Measurements from ENCODE around the gene BCL7A. TPM values are rescaled to one million over a fixed set of nuclear protein-coding genes. Genes with fewer than 3 reads are reported as not detected.
"Not testable (repeated sequence)": the region's sequence is repeated elsewhere in the genome, so short reads cannot be mapped to it uniquely, and the experiment has no call there.

The BCL7A gene
- total RNA-seq, 1 experiment from 2014 or later = 14.4 TPM

GRCh38 chr12:122094735-122095631, 73.3 kb downstream of the BCL7A start:
- in situ Hi-C loops (cut with HindIII; ENCODE audit: low pct_unique_long_range_greater_than_20kb, low sequenced_read_pairs) = no loop called here
- DNase-seq (ENCODE audit: low read depth, low spot score) = peak; percentile 45

GRCh38 chr12:122096014-122096413, 74.3 kb downstream of the BCL7A start:
- in situ Hi-C loops (cut with HindIII; ENCODE audit: low pct_unique_long_range_greater_than_20kb, low sequenced_read_pairs) = no loop called here
- DNase-seq (ENCODE audit: low read depth, low spot score) = no peak

DNA sequence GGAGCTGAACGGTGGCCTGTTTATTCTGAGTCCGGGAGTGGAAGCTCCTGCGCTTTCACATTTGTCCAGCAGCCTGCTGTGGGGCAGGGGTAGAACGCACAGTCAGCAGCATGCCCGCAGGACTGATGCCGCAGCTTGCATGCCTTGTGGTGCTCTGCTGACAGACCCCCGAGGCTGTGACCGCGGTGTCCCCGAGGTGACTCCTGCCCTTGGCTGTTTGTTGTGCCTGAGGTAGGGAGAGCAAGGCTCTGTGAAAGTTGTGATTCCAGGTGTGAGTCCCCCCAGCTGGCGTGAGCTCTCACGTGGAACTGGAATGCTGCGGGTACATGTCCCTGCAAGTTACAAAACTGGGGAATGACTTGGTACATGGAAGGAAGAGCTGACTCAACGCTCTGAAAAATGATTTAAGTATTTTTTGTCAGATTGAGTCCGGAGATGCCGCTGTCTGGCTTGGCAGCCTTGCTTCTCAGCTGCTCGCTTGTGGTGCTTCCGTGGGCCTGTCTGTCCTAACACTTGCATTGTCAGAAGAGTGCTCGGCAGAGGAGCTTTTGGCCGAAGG, 75.0 kb downstream of the BCL7A start:
- DNase-seq (ENCODE audit: low read depth, low spot score) = no peak
- in situ Hi-C loops (cut with HindIII; ENCODE audit: low pct_unique_long_range_greater_than_20kb, low sequenced_read_pairs) = no loop called here

- DNase-seq (ENCODE audit: low read depth, low spot score) = no peak
- in situ Hi-C loops (cut with HindIII; ENCODE audit: low pct_unique_long_range_greater_than_20kb, low sequenced_read_pairs) = no loop called here
Measured at GRCh38 chr12:122097584-122097926, 75.9 kb downstream of the BCL7A start.

GRCh38 chr12:122097927-122098756, 76.5 kb downstream of the BCL7A start:
- DNase-seq (ENCODE audit: low read depth, low spot score) = peak; percentile 99
- in situ Hi-C loops (cut with HindIII; ENCODE audit: low pct_unique_long_range_greater_than_20kb, low sequenced_read_pairs) = no loop called here

- in situ Hi-C loops (cut with HindIII; ENCODE audit: low pct_unique_long_range_greater_than_20kb, low sequenced_read_pairs) = no loop called here
- peak; percentile 69 for DNase-seq (ENCODE audit: low read depth, low spot score)
Measured at GRCh38 chr12:122099280-122099749, 77.6 kb downstream of the BCL7A start.

DNA sequence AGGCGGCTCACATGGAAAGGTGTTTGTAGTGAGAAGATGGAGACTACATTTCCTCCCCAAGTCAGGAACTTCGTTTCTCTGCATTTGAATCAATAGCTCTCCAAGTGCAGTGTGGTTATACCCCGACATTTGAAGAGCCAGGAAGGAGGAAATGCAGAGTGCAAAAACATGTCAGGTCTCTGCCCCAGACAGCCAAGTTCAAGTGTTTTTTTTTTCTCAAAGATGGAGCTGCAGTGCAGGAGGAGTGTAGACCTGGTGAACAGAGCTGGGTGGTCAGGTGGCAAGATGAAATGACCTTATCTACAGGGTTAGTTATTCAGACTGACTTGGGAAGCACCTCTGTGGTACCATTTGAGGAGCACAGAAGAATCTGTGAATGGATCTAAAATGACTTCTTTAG, 78.2 kb downstream of the BCL7A start:
- in situ Hi-C loops (cut with HindIII; ENCODE audit: low pct_unique_long_range_greater_than_20kb, low sequenced_read_pairs) = no loop called here

DNA sequence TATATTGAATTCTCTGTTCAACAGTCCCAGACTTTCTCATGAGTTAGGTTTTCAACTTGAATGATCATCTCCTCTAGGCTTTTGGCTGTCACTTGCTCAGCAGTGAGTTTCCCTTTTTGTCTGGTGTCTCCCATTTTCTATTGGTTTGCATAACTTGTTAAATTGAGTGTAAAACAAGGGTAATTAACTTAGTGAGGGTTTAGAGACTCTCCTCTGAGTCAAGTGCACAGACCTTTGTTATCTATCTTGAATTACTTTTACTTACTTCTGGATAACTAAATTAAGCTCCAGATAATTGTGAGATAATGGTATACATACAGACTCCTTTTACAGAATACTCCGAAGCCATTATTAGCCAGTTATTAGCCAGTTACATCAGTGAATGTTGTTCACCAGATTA, 78.9 kb downstream of the BCL7A start:
- DNase-seq (ENCODE audit: low read depth, low spot score) = no peak
- in situ Hi-C loops (cut with HindIII; ENCODE audit: low pct_unique_long_range_greater_than_20kb, low sequenced_read_pairs) = no loop called here

More for the DNA sequence above, 78.2 kb downstream of the BCL7A start:
- no peak for DNase-seq (ENCODE audit: low read depth, low spot score)

DNA sequence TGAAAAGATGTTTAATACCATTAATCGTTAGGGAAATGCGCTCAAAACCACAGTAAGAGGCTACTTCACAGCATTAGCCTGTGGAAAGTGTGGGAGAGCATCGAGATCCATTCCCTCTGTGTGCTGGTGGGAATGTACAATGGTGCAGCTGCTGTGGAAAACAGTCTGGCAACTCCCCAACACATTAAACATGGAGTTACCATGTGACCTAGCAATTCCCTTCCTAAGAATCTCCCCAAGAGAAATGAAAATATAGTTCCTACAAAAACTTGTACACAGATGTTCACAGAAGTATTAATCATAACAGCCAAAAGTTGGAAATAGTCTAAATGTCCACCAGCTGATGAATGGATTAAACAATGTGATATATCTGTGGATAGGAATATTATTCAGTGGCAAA, 80.6 kb downstream of the BCL7A start:
- in situ Hi-C loops (cut with HindIII; ENCODE audit: low pct_unique_long_range_greater_than_20kb, low sequenced_read_pairs) = no loop called here
- DNase-seq (ENCODE audit: low read depth, low spot score) = no peak

GRCh38 chr12:122104844-122105243, 83.2 kb downstream of the BCL7A start:
- in situ Hi-C loops (cut with HindIII; ENCODE audit: low pct_unique_long_range_greater_than_20kb, low sequenced_read_pairs) = no loop called here
- no peak for DNase-seq (ENCODE audit: low read depth, low spot score)

GRCh38 chr12:122105496-122105895, 83.8 kb downstream of the BCL7A start:
- in situ Hi-C loops (cut with HindIII; ENCODE audit: low pct_unique_long_range_greater_than_20kb, low sequenced_read_pairs); DNase-seq (ENCODE audit: low read depth, low spot score): not testable (repeated sequence)

DNA sequence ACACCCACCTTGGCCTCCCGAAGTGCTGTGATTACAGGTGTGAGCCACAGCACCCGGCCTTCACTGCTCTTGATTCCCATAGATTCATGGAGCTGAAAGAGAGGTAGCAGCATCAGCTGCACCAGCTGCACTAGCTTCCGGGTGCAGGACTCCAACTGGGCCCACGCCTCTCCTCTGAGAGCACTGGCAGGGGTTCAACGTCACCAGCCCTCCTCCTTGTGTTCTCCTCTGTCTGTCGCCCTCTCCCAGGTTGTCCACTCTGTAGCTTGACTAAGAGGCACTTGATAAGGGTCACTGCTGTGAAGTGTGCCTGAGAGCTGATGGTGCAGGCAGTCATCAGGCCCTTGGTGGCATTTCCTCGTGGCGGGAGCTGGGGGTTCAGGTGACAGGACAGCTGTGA, 85.2 kb downstream of the BCL7A start:
- in situ Hi-C loops (cut with HindIII; ENCODE audit: low pct_unique_long_range_greater_than_20kb, low sequenced_read_pairs) = no loop called here
- no peak for DNase-seq (ENCODE audit: low read depth, low spot score)

DNA sequence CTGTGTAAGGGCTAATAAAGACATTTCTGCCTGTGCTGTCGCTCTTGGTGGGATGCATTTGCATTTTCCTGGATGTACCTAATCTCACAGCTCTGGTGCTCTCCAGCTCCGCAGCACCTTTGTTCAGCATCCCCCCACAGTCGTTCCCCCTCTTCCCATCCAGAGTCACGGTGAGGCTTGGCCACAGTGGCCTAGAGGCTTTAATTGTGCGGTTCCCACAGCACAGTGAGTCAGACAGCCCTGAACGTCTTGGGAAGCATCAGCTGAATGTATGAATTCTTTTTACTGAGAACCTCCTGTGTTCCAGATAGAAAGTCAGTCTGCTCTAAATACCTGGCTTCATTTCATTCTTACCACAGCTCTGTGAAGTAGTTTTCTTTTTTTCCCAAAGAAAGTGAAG, 85.6 kb downstream of the BCL7A start:
- DNase-seq (ENCODE audit: low read depth, low spot score) = peak; percentile 77
- in situ Hi-C loops (cut with HindIII; ENCODE audit: low pct_unique_long_range_greater_than_20kb, low sequenced_read_pairs) = no loop called here

GRCh38 chr12:122111089-122111641, 89.5 kb downstream of the BCL7A start:
- DNase-seq (ENCODE audit: low read depth, low spot score) = no peak
- in situ Hi-C loops (cut with HindIII; ENCODE audit: low pct_unique_long_range_greater_than_20kb, low sequenced_read_pairs) = no loop called here

Other genes starting within 250 kb of the BCL7A start
- gene RHOF, start 228.2 kb upstream of the BCL7A start, total RNA-seq (2014; rRNA removed; shearing (Covaris generic)) = 5.3 and 5.7 TPM in 2 replicates
- 2.0 TPM in 2 replicates for gene SETD1B, start 217.9 kb upstream of the BCL7A start, total RNA-seq (2014; rRNA removed; shearing (Covaris generic))
- not detected in 2 replicates for gene HPD, start 163.0 kb upstream of the BCL7A start, total RNA-seq (2014; rRNA removed; shearing (Covaris generic))
- gene PSMD9, start 133.1 kb upstream of the BCL7A start, total RNA-seq (2014; rRNA removed; shearing (Covaris generic)) = 75.9 and 95.1 TPM in 2 replicates
- gene CFAP251, start 103.3 kb upstream of the BCL7A start, total RNA-seq (2014; rRNA removed; shearing (Covaris generic)) = 3.3 and 5.3 TPM in 2 replicates
- gene MLXIP, start 56.9 kb downstream of the BCL7A start, total RNA-seq (2014; rRNA removed; shearing (Covaris generic)) = 16.0 and 16.9 TPM in 2 replicates
- not detected in 2 replicates for gene IL31, start 152.3 kb downstream of the BCL7A start, total RNA-seq (2014; rRNA removed; shearing (Covaris generic))
- not detected in 2 replicates for gene LRRC43, start 161.2 kb downstream of the BCL7A start, total RNA-seq (2014; rRNA removed; shearing (Covaris generic))
- gene B3GNT4, start 181.8 kb downstream of the BCL7A start, total RNA-seq (2014; rRNA removed; shearing (Covaris generic)) = 0.05 and 0.21 TPM in 2 replicates
- 72.1 and 85.1 TPM in 2 replicates for gene DIABLO, start 204.2 kb downstream of the BCL7A start, total RNA-seq (2014; rRNA removed; shearing (Covaris generic))
- gene VPS33A, start 244.6 kb downstream of the BCL7A start, total RNA-seq (2014; rRNA removed; shearing (Covaris generic)) = 27.5 and 36.5 TPM in 2 replicates

Measured in SK-MEL-5 (cell line).